MM.1S (cell line): Measurements from ENCODE around the gene DNAJC6.
A peak's percentile ranks its signal among the peaks of the same experiment; 100 is the strongest.

Experiments used
- DNase-seq: peaks from one replicate; pipeline ENCODE4 v3.0.0-alpha.2; 2015
- H2AFZ ChIP-seq: fragments of 300-600 bp; sonication (generic); 2 replicates; pipeline ENCODE4 v1.6.0; 2016; ENCODE audit warnings: antibody characterized with exemption, low read length
- H3F3A ChIP-seq: fragments of 300-600 bp; sonication (generic); 2 replicates; pipeline ENCODE4 v1.6.1; 2016; ENCODE audit warnings: mild to moderate bottlenecking, antibody characterized with exemption, low read length, moderate library complexity, mixed read lengths; ENCODE audit not compliant: insufficient read depth
- H3K27ac ChIP-seq: fragments of 300-600 bp; sonication (generic); 2 replicates; pipeline ENCODE4 v1.5.1; 2016; ENCODE audit warnings: mild to moderate bottlenecking, low read length
- H3K27me3 ChIP-seq: fragments of 300-600 bp; sonication (generic); replicated peaks from 2 replicates; pipeline ENCODE4 v1.6.0; 2016; ENCODE audit warnings: low read length; ENCODE audit not compliant: insufficient read depth
- H3K36me3 ChIP-seq: fragments of 300-600 bp; sonication (generic); replicated peaks from 2 replicates; pipeline ENCODE4 v1.6.1; 2016; ENCODE audit warnings: mild to moderate bottlenecking, low read length, mixed read lengths; ENCODE audit not compliant: insufficient read depth
- H3K4me1 ChIP-seq: fragments of 300-600 bp; sonication (generic); 2 replicates; pipeline ENCODE4 v1.6.1; 2016; ENCODE audit warnings: low read length, mixed read lengths
- H3K4me2 ChIP-seq: fragments of 300-600 bp; sonication (generic); 2 replicates; pipeline ENCODE4 v1.6.0; 2016; ENCODE audit warnings: low read depth, low read length
- H3K4me3 ChIP-seq: fragments of 300-600 bp; sonication (generic); 2 replicates; pipeline ENCODE4 v1.5.1; 2016; ENCODE audit warnings: low read length, mixed read lengths
- H3K79me2 ChIP-seq: fragments of 300-600 bp; sonication (generic); 2 replicates; pipeline ENCODE4 v1.6.1; 2016; ENCODE audit warnings: mixed run types, low read length, mixed read lengths
- H3K9ac ChIP-seq: fragments of 300-600 bp; sonication (generic); 2 replicates; pipeline ENCODE4 v1.6.1; 2016; ENCODE audit warnings: low read length, mixed read lengths
- H3K9me2 ChIP-seq: fragments of 300-600 bp; sonication (generic); replicated peaks from 2 replicates; pipeline ENCODE4 v1.6.1; 2016; ENCODE audit warnings: mild to moderate bottlenecking, low read length, mixed read lengths; ENCODE audit not compliant: insufficient read depth
- H3K9me3 ChIP-seq: fragments of 300-600 bp; sonication (generic); replicated peaks from 2 replicates; pipeline ENCODE4 v1.6.1; 2016; ENCODE audit warnings: mild to moderate bottlenecking, low read length, mixed read lengths; ENCODE audit not compliant: insufficient read depth
- H4K20me1 ChIP-seq: fragments of 300-600 bp; sonication (generic); 2 replicates; pipeline ENCODE4 v1.6.1; 2016; ENCODE audit warnings: mild to moderate bottlenecking, low read length, moderate library complexity, mixed read lengths; ENCODE audit not compliant: insufficient read depth
- CTCF ChIP-seq: fragments of 300-600 bp; sonication (generic); IDR thresholded peaks from 2 replicates; pipeline ENCODE4 v1.5.1; 2016; ENCODE audit warnings: antibody characterized with exemption, low read length, mixed read lengths
- EZH2 ChIP-seq: fragments of 300-600 bp; sonication (generic); optimal IDR thresholded peaks from 2 replicates; pipeline ENCODE3; 2017; ENCODE audit warnings: low read depth, mild to moderate bottlenecking, antibody characterized with exemption, low read length, mixed read lengths
- EZH2phosphoT487 ChIP-seq: fragments of 300-600 bp; sonication (generic); IDR thresholded peaks from 2 replicates; pipeline ENCODE4 v1.6.1; 2018; ENCODE audit warnings: antibody characterized with exemption, low read length

The DNAJC6 gene

GRCh38 chr1:65421351-65422025 lies 112.1 kb downstream of the DNAJC6 start:
- Histone ChIP-seq H3K36me3 (no peaks in the 10 kb centered on the region), H4K20me1 (no peaks in the 10 kb centered on the region), H3K9ac (peak overlapping the region; percentile 75), H3K27me3 (no peaks in the 10 kb centered on the region), H3K4me1 (peaks cover 17% of the 10 kb centered on the region), H3F3A (peaks cover 17% of the 10 kb centered on the region), H3K79me2 (peaks cover 29% of the 10 kb centered on the region), H2AFZ (peak overlapping the region; percentile 88), H3K27ac (peak overlapping the region; percentile 72; the same call in 1 of the 2 replicates), H3K9me2 (no peaks in the 10 kb centered on the region), H3K9me3 (no peaks in the 10 kb centered on the region), H3K4me3 (peak overlapping the region; percentile 94), H3K4me2 (peak overlapping the region; percentile 49)
- TF ChIP-seq EZH2phosphoT487: no peak
- TF ChIP-seq CTCF: no peak
- no peak for TF ChIP-seq EZH2
- no peak for DNase-seq

- Histone ChIP-seq H3K36me3 (no peaks in the 10 kb centered on the region), H3K9me2 (no peaks in the 10 kb centered on the region), H3K79me2 (peaks cover 29% of the 10 kb centered on the region), H3K4me2 (no peak overlapping the region), H2AFZ (no peak overlapping the region), H3K27ac (no peak overlapping the region), H3K9ac (no peak overlapping the region), H3K4me1 (peaks cover 14% of the 10 kb centered on the region), H3K4me3 (no peak overlapping the region), H3K9me3 (no peaks in the 10 kb centered on the region), H3F3A (peaks cover 17% of the 10 kb centered on the region), H3K27me3 (no peaks in the 10 kb centered on the region), H4K20me1 (no peaks in the 10 kb centered on the region)
- TF ChIP-seq EZH2 (no peak), CTCF (no peak), EZH2phosphoT487 (no peak)
- DNase-seq: no peak
These were observed 113.2 kb downstream of the DNAJC6 start for GRCh38 chr1:65422241-65423203.

- Histone ChIP-seq H3K79me2 (peaks cover 29% of the 10 kb centered on the region), H3K27me3 (no peaks in the 10 kb centered on the region), H3K9me2 (no peaks in the 10 kb centered on the region), H3K9me3 (no peaks in the 10 kb centered on the region), H3K4me3 (no peak overlapping the region), H4K20me1 (no peaks in the 10 kb centered on the region), H3K36me3 (no peaks in the 10 kb centered on the region), H2AFZ (no peak overlapping the region), H3F3A (peaks cover 13% of the 10 kb centered on the region), H3K9ac (no peak overlapping the region), H3K4me2 (no peak overlapping the region), H3K4me1 (peaks cover 5% of the 10 kb centered on the region), H3K27ac (no peak overlapping the region)
- no peak for DNase-seq
- TF ChIP-seq CTCF: no peak
- TF ChIP-seq EZH2phosphoT487: no peak
- no peak for TF ChIP-seq EZH2
These were observed 114.7 kb downstream of the DNAJC6 start for GRCh38 chr1:65423884-65424572.
